Stomach (tissue), 4 donors: Measurements from ENCODE around the gene ATP1B3.

ENCODE experiments used
- EP300 ChIP-seq: sonication (generic); formaldehyde crosslinking; IDR thresholded peaks from one replicate; pipeline ENCODE4 v1.6.1; 2017; ENCODE audit warnings: antibody characterized with exemption
- POLR2A ChIP-seq, 4 donors: fragments of 450-650 bp; IDR thresholded peaks; one replicate each; pipeline ENCODE4 v1.6.1; 2016; ENCODE audit warnings: antibody characterized with exemption in 4 of 4, control low read depth in 2 of 4, mild to moderate bottlenecking in 1 of 4, moderate library complexity in 1 of 4
- TF ChIP-seq, protein P1 (sequence below), 7 experiments: fragments of 450-650 bp in 4 of 7; fragments of 200-600 bp in 3 of 7; sonication (generic) in 3 of 7; IDR thresholded peaks; one replicate each; pipeline ENCODE4 v1.5.1; 2016 to 2019; ENCODE audit warnings: antibody characterized with exemption in 7 of 7, control low read depth in 2 of 7, mild to moderate bottlenecking in 1 of 7

DNA sequence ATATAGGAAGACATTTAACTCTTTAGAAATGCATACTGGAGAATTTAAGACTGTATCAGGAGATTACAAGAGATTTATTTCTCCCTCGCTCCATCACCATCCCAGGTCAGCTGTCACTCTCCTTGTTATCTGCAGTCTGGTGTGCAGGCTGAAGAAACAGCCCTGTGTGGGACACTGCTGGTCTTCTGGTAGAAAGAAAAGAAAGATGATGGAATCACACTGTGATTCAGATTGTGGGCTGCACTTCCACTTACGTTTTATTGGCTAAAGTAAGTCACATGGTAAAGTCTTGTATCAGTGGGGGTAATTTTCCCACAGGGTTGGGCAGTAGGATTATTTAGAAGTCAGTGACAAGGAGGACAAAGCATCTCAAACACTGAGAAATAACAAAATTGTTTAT lies 18.1 kb upstream of the ATP1B3 start:
- TF ChIP-seq, protein P1, sequence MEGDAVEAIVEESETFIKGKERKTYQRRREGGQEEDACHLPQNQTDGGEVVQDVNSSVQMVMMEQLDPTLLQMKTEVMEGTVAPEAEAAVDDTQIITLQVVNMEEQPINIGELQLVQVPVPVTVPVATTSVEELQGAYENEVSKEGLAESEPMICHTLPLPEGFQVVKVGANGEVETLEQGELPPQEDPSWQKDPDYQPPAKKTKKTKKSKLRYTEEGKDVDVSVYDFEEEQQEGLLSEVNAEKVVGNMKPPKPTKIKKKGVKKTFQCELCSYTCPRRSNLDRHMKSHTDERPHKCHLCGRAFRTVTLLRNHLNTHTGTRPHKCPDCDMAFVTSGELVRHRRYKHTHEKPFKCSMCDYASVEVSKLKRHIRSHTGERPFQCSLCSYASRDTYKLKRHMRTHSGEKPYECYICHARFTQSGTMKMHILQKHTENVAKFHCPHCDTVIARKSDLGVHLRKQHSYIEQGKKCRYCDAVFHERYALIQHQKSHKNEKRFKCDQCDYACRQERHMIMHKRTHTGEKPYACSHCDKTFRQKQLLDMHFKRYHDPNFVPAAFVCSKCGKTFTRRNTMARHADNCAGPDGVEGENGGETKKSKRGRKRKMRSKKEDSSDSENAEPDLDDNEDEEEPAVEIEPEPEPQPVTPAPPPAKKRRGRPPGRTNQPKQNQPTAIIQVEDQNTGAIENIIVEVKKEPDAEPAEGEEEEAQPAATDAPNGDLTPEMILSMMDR (IDR thresholded peaks at IDR 0.05) = no peak
- no peak for TF ChIP-seq EP300
- no peak for TF ChIP-seq POLR2A (IDR thresholded peaks at IDR 0.05)
